Heart right ventricle (tissue), 16 donors: ENCODE measurements around the gene ZNF532. TPM values are rescaled to one million over a fixed set of nuclear protein-coding genes. Genes with fewer than 3 reads are reported as not detected.

ENCODE experiments used
- ATAC-seq, 8 donors: fragments of 200-7000 bp; cut with Tn5 transposase; one replicate each; pipeline ENCODE4 v1.9.1; 2020; ENCODE audit warnings: mild to moderate bottlenecking in 8 of 8, moderate library complexity in 8 of 8, moderate number of reproducible peaks in 1 of 8
- DNase-seq, 2 donors: peaks; one replicate each; pipeline ENCODE4 v3.0.0-alpha.2; 2020
- H3K27ac ChIP-seq, 10 donors: fragments of 200-600 bp; sonication (generic) in 2 of 10; one replicate each; pipeline versions ENCODE4 v1.5.0 to v1.8.0; 2020 to 2022; ENCODE audit warnings: mild to moderate bottlenecking in 3 of 10
- H3K27me3 ChIP-seq, 7 donors: fragments of 200-600 bp; one replicate each; pipeline ENCODE4 v1.8.0; 2021 to 2022; ENCODE audit warnings: mild to moderate bottlenecking in 2 of 7
- H3K36me3 ChIP-seq, 9 donors: fragments of 200-600 bp; sonication (generic) in 1 of 9; one replicate each; pipeline versions ENCODE4 v1.5.0 to v1.8.0; 2020 to 2022; ENCODE audit warnings: mild to moderate bottlenecking in 2 of 9
- H3K4me1 ChIP-seq, 9 donors: fragments of 200-600 bp; sonication (generic) in 1 of 9; one replicate each; pipeline versions ENCODE4 v1.5.0 to v1.8.0; 2020 to 2022; ENCODE audit warnings: mild to moderate bottlenecking in 4 of 9
- H3K4me3 ChIP-seq, 10 donors: fragments of 200-600 bp; sonication (generic) in 2 of 10; one replicate each; pipeline versions ENCODE4 v1.5.0 to v1.8.0; 2020 to 2022; ENCODE audit warnings: mild to moderate bottlenecking in 7 of 10, moderate library complexity in 2 of 10
- H3K9me3 ChIP-seq, 11 donors: fragments of 200-600 bp in 10 of 11; sonication (generic) in 2 of 11; one replicate each; pipeline versions ENCODE4 v1.5.0 to v1.8.0; 2013 to 2022; ENCODE audit warnings: mild to moderate bottlenecking in 2 of 11, control low read depth in 1 of 11, moderate library complexity in 1 of 11
- WGBS, 2 donors: extraction: QIAGEN DNeasy Blood & Tissue Kit; methylation state at CpG; one replicate each; pipeline ENCODE4 v1.1.7; 2013; ENCODE audit warnings: inconsistent platforms in 1 of 2; 5-methylcytosine and 5-hydroxymethylcytosine counted together
- intact Hi-C, 10 donors: fragments of 100-400 bp; cut with DNase I; formaldehyde crosslinking; loops; one replicate each; pipeline versions ENCODE4 v1.11.1 to v1.14.2; 2022
- long read RNA-seq, 3 donors: library from polyadenylated mRNA; unstranded; transcript quantifications; one replicate each; pipeline ENCODE4 v2.0.0, GENCODE V29; 2020 to 2021
- polyA plus RNA-seq, 2 donors: library from polyadenylated mRNA; stranded (reverse); fragments of 200-250 nt; gene quantifications; one replicate each; pipeline ENCODE4 v1.2.3, GENCODE V29; 2013
- total RNA-seq, 10 donors: library from RNA; stranded (reverse); fragmentation: NEBNext Ultra II Directional in 3 of 10; extraction: Animal tissue kit (Norgen Biotek cat#: 25700) in 3 of 10; gene quantifications; one replicate each; pipeline versions ENCODE4 v1.2.1 to v1.2.4, GENCODE V29; 2021 to 2023
- TF ChIP-seq, protein P1 (sequence below), 9 donors: fragments of 200-600 bp; sonication (generic) in 2 of 9; IDR thresholded peaks; one replicate each; pipeline versions ENCODE4 v1.5.0 to v1.8.0; 2021 to 2022; ENCODE audit warnings: antibody characterized with exemption in 9 of 9, mild to moderate bottlenecking in 5 of 9, moderate library complexity in 1 of 9
- donor health status: Arrhythmogenic right ventricular cardiomyopathy.
- donor health status: ischemic (EF 13 %, LVEDD 7.1; RV severe dilation, severe dysfunction).
- donor health status: healthy with polysubstance abuse.
- donor health status: DM: no; HTN: yes; CAD: no.
- donor health status: DM: no; HTN: no; CAD: no.
- donor health status: ischemic (EF 25% LVEDD 6.9; RV normal size, moderate dysfunction).
- donor health status: ischemic (EF 25% LVEDD 5.7; RV mildly dilated, moderate dysfunction).
- donor health status: healthy.
- donor health status: DM: yes; HTN: yes; CAD: no.
- donor health status: Ischemic cardiomyopathy.
- donor health status: ischemic (EF 35%, LVEDD 5.7; RV mildly dilated, moderate dysfunction).
- donor health status: nonischemic (EF 11% LVEDD 7.7; RV severe dilation, severe dysfunction).
- donor health status: DM: yes; HTN: yes; CAD: no.
- donor health status: PGD.
- donor health status: ischemic (EF 29% LVEDD 5.4; RV normal size, mild dysfunction).
- donor health status: nonischemic (EF 23%, LVEDD 6.1; RV moderate dilation, normal function).

Gene ZNF532, protein sequence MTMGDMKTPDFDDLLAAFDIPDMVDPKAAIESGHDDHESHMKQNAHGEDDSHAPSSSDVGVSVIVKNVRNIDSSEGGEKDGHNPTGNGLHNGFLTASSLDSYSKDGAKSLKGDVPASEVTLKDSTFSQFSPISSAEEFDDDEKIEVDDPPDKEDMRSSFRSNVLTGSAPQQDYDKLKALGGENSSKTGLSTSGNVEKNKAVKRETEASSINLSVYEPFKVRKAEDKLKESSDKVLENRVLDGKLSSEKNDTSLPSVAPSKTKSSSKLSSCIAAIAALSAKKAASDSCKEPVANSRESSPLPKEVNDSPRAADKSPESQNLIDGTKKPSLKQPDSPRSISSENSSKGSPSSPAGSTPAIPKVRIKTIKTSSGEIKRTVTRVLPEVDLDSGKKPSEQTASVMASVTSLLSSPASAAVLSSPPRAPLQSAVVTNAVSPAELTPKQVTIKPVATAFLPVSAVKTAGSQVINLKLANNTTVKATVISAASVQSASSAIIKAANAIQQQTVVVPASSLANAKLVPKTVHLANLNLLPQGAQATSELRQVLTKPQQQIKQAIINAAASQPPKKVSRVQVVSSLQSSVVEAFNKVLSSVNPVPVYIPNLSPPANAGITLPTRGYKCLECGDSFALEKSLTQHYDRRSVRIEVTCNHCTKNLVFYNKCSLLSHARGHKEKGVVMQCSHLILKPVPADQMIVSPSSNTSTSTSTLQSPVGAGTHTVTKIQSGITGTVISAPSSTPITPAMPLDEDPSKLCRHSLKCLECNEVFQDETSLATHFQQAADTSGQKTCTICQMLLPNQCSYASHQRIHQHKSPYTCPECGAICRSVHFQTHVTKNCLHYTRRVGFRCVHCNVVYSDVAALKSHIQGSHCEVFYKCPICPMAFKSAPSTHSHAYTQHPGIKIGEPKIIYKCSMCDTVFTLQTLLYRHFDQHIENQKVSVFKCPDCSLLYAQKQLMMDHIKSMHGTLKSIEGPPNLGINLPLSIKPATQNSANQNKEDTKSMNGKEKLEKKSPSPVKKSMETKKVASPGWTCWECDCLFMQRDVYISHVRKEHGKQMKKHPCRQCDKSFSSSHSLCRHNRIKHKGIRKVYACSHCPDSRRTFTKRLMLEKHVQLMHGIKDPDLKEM (N-terminal part only)
- total RNA-seq (10 to 100 TPM; 53.4 to 71.4 (median 66.8) TPM), polyA plus RNA-seq (10 to 100 TPM; 13.8 to 26.0 TPM)
- long read RNA-seq, donor 1, full-length matches to known transcripts, result 1 of 21 reads
- long read RNA-seq, donor 1, partial matches to known transcripts, result 15 of 21 reads
- long read RNA-seq, donor 1, other reads (novel, unspliced or antisense), result 5 of 21 reads
- long read RNA-seq, donor 2, partial matches to known transcripts, result 8 of 19 reads
- long read RNA-seq, donor 2, other reads (novel, unspliced or antisense), result 10 of 19 reads
- long read RNA-seq, donor 3, full-length matches to known transcripts, result 3 of 49 reads
- long read RNA-seq, donor 3, partial matches to known transcripts, result 23 of 49 reads
- long read RNA-seq, donor 3, other reads (novel, unspliced or antisense), result 23 of 49 reads

DNA sequence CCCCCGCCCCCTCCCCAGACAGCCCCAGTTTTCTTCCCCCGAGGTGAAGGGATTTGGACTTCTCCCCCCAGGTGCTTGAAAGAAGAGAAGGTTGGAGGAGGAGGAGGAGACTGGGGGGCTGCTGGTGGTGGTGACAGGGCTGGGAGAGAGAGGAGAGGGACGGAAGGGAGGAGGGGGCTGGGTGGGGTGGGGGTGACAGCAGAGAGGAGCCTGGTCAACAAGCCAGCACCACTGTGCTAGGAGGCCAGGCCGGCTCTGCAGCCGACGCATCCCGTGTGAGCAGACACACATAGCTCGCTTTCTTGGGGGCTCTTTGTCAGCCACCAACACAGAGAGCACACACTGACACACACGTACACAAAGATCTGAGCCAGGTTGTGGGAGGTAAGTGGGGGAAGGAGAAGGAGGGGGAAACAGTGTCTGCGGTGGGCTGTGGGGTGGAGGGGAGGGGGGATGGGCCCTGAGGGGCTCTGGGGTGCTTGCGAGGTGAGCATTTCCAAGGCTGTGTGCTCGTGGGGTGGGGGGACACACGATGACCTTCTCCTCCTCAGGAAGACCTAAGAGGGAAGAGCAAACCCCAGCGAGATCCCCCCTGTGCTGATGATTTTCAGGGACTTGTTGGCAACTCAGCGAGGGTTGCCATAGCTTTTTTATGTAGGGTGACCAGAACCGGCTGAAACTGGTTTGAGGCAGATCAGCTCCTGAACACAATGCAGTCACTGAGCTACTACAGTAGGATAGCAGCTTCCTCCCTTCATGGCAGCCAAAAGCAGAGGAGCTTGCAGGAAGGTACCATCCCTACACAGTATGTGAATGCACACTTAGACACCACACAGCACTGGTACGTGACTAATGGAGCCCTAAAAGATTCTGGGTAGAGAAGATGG, at the start of gene ZNF532:
TSS of gene ZNF532 (plus strand) at position 732 of the 887 bp plus-strand sequence. CDS start 53,411 bp downstream, outside the sequence.
- H3K9me3 ChIP-seq, result no peaks in the 10 kb centered on the region
- peaks cover 23 to 93% (median 73%) of the 10 kb centered on the region in 9 donors for H3K4me1 ChIP-seq
- peak within 1 kb of the TSS; percentile 34 to 68 (median 55) for H3K4me3 ChIP-seq
- peak; percentile 28 to 77 (median 64) for ATAC-seq
- TF ChIP-seq, protein P1, sequence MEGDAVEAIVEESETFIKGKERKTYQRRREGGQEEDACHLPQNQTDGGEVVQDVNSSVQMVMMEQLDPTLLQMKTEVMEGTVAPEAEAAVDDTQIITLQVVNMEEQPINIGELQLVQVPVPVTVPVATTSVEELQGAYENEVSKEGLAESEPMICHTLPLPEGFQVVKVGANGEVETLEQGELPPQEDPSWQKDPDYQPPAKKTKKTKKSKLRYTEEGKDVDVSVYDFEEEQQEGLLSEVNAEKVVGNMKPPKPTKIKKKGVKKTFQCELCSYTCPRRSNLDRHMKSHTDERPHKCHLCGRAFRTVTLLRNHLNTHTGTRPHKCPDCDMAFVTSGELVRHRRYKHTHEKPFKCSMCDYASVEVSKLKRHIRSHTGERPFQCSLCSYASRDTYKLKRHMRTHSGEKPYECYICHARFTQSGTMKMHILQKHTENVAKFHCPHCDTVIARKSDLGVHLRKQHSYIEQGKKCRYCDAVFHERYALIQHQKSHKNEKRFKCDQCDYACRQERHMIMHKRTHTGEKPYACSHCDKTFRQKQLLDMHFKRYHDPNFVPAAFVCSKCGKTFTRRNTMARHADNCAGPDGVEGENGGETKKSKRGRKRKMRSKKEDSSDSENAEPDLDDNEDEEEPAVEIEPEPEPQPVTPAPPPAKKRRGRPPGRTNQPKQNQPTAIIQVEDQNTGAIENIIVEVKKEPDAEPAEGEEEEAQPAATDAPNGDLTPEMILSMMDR (IDR thresholded peaks at IDR 0.05), result no peak
- H3K27me3 ChIP-seq, result no peaks in the 10 kb centered on the region
- H3K27ac ChIP-seq, result peak within 1 kb of the TSS; percentile 93 to 100 (median 98)
- intact Hi-C loops, result loop anchor here in 4 of 10 donors (5.0 to 10.0 kb wide), 7 partner anchors 48 to 193 kb away; no protein-coding TSS in a partner anchor
- 18 to 22% methylated on average over 16 to 17 of the region's 17 CpGs for WGBS, 2 donors
- DNase-seq, result peak; percentile 35 to 42
- peaks cover 0 to 28% (median 10%) of the 10 kb centered on the region in 9 donors for H3K36me3 ChIP-seq

DNA sequence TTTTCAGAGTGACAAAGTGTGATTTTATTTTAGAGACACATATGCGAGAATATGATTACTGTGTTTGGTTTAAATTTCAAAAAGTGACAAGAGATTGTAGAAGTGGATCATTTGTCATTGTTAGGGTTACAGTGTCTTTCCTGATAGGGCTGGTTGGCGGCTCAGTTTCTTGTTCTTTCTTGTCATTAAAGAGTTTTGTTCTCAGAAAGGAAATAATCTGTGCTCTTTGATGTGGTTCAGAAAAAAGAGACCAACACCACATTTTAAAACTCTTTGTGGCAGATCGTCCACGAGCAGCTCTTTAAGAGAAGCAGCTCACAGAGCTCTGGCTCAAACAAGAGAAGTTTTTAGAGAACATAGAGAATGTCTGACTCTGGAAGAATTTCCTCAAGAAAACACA, 45.6 kb upstream of the ZNF532 start:
- no peaks in the 10 kb centered on the region for H3K27me3 ChIP-seq
- no peaks in the 10 kb centered on the region for H3K4me1 ChIP-seq
- H3K36me3 ChIP-seq, result no peaks in the 10 kb centered on the region
- ATAC-seq (no peak), DNase-seq (no peak)
- H3K9me3 ChIP-seq, result no peaks in the 10 kb centered on the region
- H3K4me3 ChIP-seq, result no peak overlapping the region
- H3K27ac ChIP-seq, result no peak overlapping the region
- TF ChIP-seq, protein P1 (IDR thresholded peaks at IDR 0.05), result no peak
- intact Hi-C loops, result no loop called here
- WGBS, 2 donors, result 71% methylated on average over 4 of the region's 4 CpGs

DNA sequence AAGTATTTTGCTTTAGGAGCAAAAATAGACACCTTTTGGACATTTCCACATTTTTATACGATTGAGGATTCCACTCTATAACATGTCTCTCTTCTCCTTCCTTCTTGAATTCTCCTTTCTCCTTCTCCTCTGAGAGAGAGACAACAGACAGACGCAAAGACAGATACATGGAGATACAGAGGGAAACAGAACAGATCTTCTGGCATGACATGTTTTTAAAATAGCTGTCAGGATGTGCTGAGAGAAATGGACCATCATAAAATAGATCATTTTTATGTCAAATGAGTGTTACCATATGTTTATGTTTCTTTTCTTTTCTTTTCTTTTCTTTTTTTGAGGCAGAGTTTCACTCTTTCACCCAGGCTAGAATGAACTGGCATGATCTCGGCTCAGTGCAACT, 44.4 kb upstream of the ZNF532 start:
- H3K9me3 ChIP-seq, result no peaks in the 10 kb centered on the region
- H3K27me3 ChIP-seq, result no peaks in the 10 kb centered on the region
- ATAC-seq, result no peak
- intact Hi-C loops, result no loop called here
- H3K4me1 ChIP-seq, result no peaks in the 10 kb centered on the region
- DNase-seq, result no peak
- no peak overlapping the region for H3K27ac ChIP-seq
- no peak overlapping the region for H3K4me3 ChIP-seq
- no peaks in the 10 kb centered on the region for H3K36me3 ChIP-seq
- 94% methylated on average over 3 of the region's 3 CpGs for WGBS, 2 donors
- TF ChIP-seq, protein P1 (IDR thresholded peaks at IDR 0.05), result no peak
